D721Med (cell line): Measurements from ENCODE around the gene ADAM29.
"Not testable (repeated sequence)": the region's sequence is repeated elsewhere in the genome, so short reads cannot be mapped to it uniquely, and the experiment has no call there.

Experiments
- DNase-seq: peaks from one replicate; pipeline ENCODE4 v3.0.0; 2011; ENCODE audit warnings: low spot score; ENCODE audit not compliant: insufficient read length
- FAIRE-seq: peaks from 2 replicates; lab custom pipeline; 2011; peaks lifted over from hg19 to GRCh38; lab: Jason Lieb, UNC
- CTCF ChIP-seq: IDR thresholded peaks from 2 replicates; pipeline ENCODE4 v1.5.1; 2012; ENCODE audit warnings: mild to moderate bottlenecking, control low read depth; ENCODE audit not compliant: insufficient read depth; ENCODE audit errors: missing control alignments

The ADAM29 gene

GRCh38 chr4:174946246-174946645 lies 28.1 kb downstream of the ADAM29 start:
- TF ChIP-seq CTCF = no peak

GRCh38 chr4:174948826-174949225 lies 30.7 kb downstream of the ADAM29 start:
- no peak for FAIRE-seq

More at GRCh38 chr4:174946246-174946645, 28.1 kb downstream of the ADAM29 start:
- DNase-seq (no peak), FAIRE-seq (no peak)

GRCh38 chr4:174972911-174973310 lies 54.8 kb downstream of the ADAM29 start:
- no peak for TF ChIP-seq CTCF
- no peak for FAIRE-seq
- DNase-seq = no peak

More at GRCh38 chr4:174948826-174949225, 30.7 kb downstream of the ADAM29 start:
- no peak for DNase-seq
- TF ChIP-seq CTCF = no peak

- FAIRE-seq (no peak), DNase-seq (no peak)
- no peak for TF ChIP-seq CTCF
Observed at GRCh38 chr4:174973336-174973735, 55.2 kb downstream of the ADAM29 start.

GRCh38 chr4:174983128-174983750 lies 65.1 kb downstream of the ADAM29 start:
- DNase-seq (no peak), FAIRE-seq (peak; percentile 63)
- TF ChIP-seq CTCF = no peak

GRCh38 chr4:174983870-174984269 lies 65.7 kb downstream of the ADAM29 start:
- DNase-seq, FAIRE-seq: not testable (repeated sequence)

- FAIRE-seq = no peak
- TF ChIP-seq CTCF = no peak
Observed at GRCh38 chr4:174989791-174990190, 71.6 kb downstream of the ADAM29 start.

More at GRCh38 chr4:174989791-174990190, 71.6 kb downstream of the ADAM29 start:
- DNase-seq = no peak
